B cell (primary cell): ENCODE measurements around the gene PRSS48. TPM values are rescaled to one million over a fixed set of nuclear protein-coding genes. Genes with fewer than 3 reads are reported as not detected.

ENCODE experiments used
- ATAC-seq: fragments of 200-7000 bp; cut with Tn5 transposase; one replicate; pipeline ENCODE4 v1.10.0; 2021; ENCODE audit warnings: low read depth, mild to moderate bottlenecking, moderate number of reproducible peaks, moderate library complexity
- CTCF ChIA-PET: fragments of 350-600 bp; sonication (Branson Sonifier 250); formaldehyde crosslinking; loops from one replicate; lab custom pipeline; 2021; ENCODE audit warnings: antibody characterized with exemption, inconsistent platforms; lab: Charles Lee
- POLR2A ChIA-PET: fragments of 350-600 bp; sonication (Branson Sonifier 250); formaldehyde crosslinking; loops from one replicate; lab custom pipeline; 2021; ENCODE audit warnings: antibody characterized with exemption; lab: Charles Lee
- DNase-seq: peaks from one replicate; pipeline ENCODE4 v3.0.0; 2013
- H2AFZ ChIP-seq: 2 replicates; pipeline ENCODE4 v1.6.1; 2012; ENCODE audit warnings: mild to moderate bottlenecking, low read depth, low read length; ENCODE audit not compliant: insufficient read depth, poor library complexity, severe bottlenecking
- H3K27ac ChIP-seq, 2 donors: 1 replicate in 1 of 2; 2 replicates in 1 of 2; pipeline ENCODE4 v1.5.1; 2012 to 2013; ENCODE audit warnings: low read length in 2 of 2, mild to moderate bottlenecking in 2 of 2, moderate library complexity in 1 of 2
- H3K27me3 ChIP-seq, 4 experiments: fragments of 200-600 bp in 1 of 4; sonication (generic) in 1 of 4; replicated peaks in 1 of 4; 1 replicate in 2 of 4; 2 replicates in 2 of 4; pipeline versions ENCODE4 v1.6.1 to v1.7.0; 2013 to 2016; ENCODE audit warnings: low read length in 3 of 4, mild to moderate bottlenecking in 2 of 4, mixed read lengths in 1 of 4, moderate library complexity in 1 of 4; ENCODE audit not compliant: insufficient read depth in 4 of 4, control insufficient read depth in 3 of 4; ENCODE audit errors: control extremely low read depth in 1 of 4
- H3K36me3 ChIP-seq, 2 experiments: replicated peaks in 1 of 2; 1 replicate in 1 of 2; 2 replicates in 1 of 2; pipeline versions ENCODE4 v1.6.1 to v1.7.1; 2013; ENCODE audit warnings: low read length in 1 of 2; ENCODE audit not compliant: insufficient read depth in 2 of 2, control insufficient read depth in 1 of 2; ENCODE audit errors: control extremely low read depth in 1 of 2, extremely low read depth in 1 of 2
- H3K4me1 ChIP-seq, 2 donors: fragments of 200-600 bp in 1 of 2; sonication (generic) in 1 of 2; 1 replicate in 1 of 2; 2 replicates in 1 of 2; pipeline versions ENCODE4 v1.5.1 to v1.6.1; 2013 to 2017; ENCODE audit warnings: low read length in 2 of 2; ENCODE audit not compliant: control insufficient read depth in 2 of 2, insufficient read depth in 2 of 2
- H3K4me2 ChIP-seq: replicated peaks from 2 replicates; pipeline ENCODE3; 2012; ENCODE audit warnings: mild to moderate bottlenecking, low read depth, low read length; ENCODE audit not compliant: poor library complexity, severe bottlenecking
- H3K4me3 ChIP-seq, 5 experiments: fragments of 200-600 bp in 1 of 5; sonication (generic) in 1 of 5; 1 replicate in 3 of 5; 2 replicates in 2 of 5; pipeline versions ENCODE4 v1.5.1 to v1.7.0; 2011 to 2016; ENCODE audit warnings: low read length in 4 of 5, mild to moderate bottlenecking in 4 of 5, low read depth in 2 of 5, control low read depth in 1 of 5, moderate library complexity in 1 of 5; ENCODE audit not compliant: insufficient read depth in 1 of 5; ENCODE audit errors: control extremely low read depth in 1 of 5, extremely low read depth in 1 of 5
- H3K79me2 ChIP-seq: fragments of 200-600 bp; sonication (generic); one replicate; pipeline ENCODE4 v1.6.0; 2016; ENCODE audit warnings: low read length; ENCODE audit not compliant: control insufficient read depth, insufficient read depth
- H3K9ac ChIP-seq: fragments of 200-600 bp; sonication (generic); 2 replicates; pipeline ENCODE4 v1.6.1; 2017; ENCODE audit warnings: mild to moderate bottlenecking, low read length, moderate library complexity
- H3K9me3 ChIP-seq, 3 donors: one replicate each; pipeline versions ENCODE4 v1.6.1 to v1.7.1; 2013; ENCODE audit warnings: low read length in 2 of 3; ENCODE audit not compliant: control insufficient read depth in 2 of 3, insufficient read depth in 1 of 3; ENCODE audit errors: control extremely low read depth in 1 of 3
- H4K20me1 ChIP-seq: 2 replicates; pipeline ENCODE4 v1.6.0; 2012; ENCODE audit warnings: mild to moderate bottlenecking, low read length; ENCODE audit not compliant: insufficient read depth, control insufficient read depth, poor library complexity, severe bottlenecking
- H3K27ac Mint-ChIP-seq: one replicate; pipeline ENCODE4 v1.8.0; 2021; ENCODE audit warnings: mixed read lengths
- H3K27me3 Mint-ChIP-seq: one replicate; pipeline ENCODE4 v1.8.0; 2021; ENCODE audit warnings: mixed read lengths
- H3K4me1 Mint-ChIP-seq: one replicate; pipeline ENCODE4 v1.8.0; 2021; ENCODE audit warnings: mixed read lengths
- H3K4me3 Mint-ChIP-seq: one replicate; pipeline ENCODE4 v1.8.0; 2021; ENCODE audit warnings: mixed read lengths
- H3K9me3 Mint-ChIP-seq: one replicate; pipeline ENCODE4 v1.8.0; 2022; ENCODE audit warnings: mixed read lengths; ENCODE audit not compliant: insufficient read depth
- EZH2 ChIP-seq: IDR thresholded peaks from 2 replicates; pipeline ENCODE4 v1.6.1; 2012; ENCODE audit warnings: borderline replicate concordance, low read depth, mild to moderate bottlenecking, moderate library complexity, low read length; ENCODE audit not compliant: insufficient read depth, poor library complexity, severe bottlenecking
- WGBS: methylation state at CpG from one replicate; pipeline ENCODE4 v1.1.5; 2013; ENCODE audit warnings: missing lambda C conversion rate; ENCODE audit not compliant: insufficient coverage; 5-methylcytosine and 5-hydroxymethylcytosine counted together
- intact Hi-C: fragments of 100-400 bp; cut with micrococcal nuclease; formaldehyde crosslinking; loops from one replicate; pipeline ENCODE4 v1.10.0; 2022
- polyA plus RNA-seq: library from polyadenylated mRNA; depleted of rRNA; stranded (reverse); fragments of >200 nt; gene quantifications from 2 replicates; pipeline ENCODE4 v1.2.3, GENCODE V29; 2012
- total RNA-seq, 2 donors: library from RNA; stranded (reverse); fragments of 120-200 nt in 1 of 2; gene quantifications; 1 replicate in 1 of 2; 2 replicates in 1 of 2; pipeline versions ENCODE4 v1.2.3 to v1.2.4, GENCODE V29; 2013 to 2022
- TF ChIP-seq, protein P1 (sequence below): fragments of 200-600 bp; IDR thresholded peaks from one replicate; pipeline ENCODE4 v1.8.0; 2022; ENCODE audit warnings: antibody characterized with exemption, mild to moderate bottlenecking

PRSS48 gene
- total and polyA plus RNA-seq, 2 donors (not counting 1 experiment from before 2014, with no cell fraction given) = not detected

DNA sequence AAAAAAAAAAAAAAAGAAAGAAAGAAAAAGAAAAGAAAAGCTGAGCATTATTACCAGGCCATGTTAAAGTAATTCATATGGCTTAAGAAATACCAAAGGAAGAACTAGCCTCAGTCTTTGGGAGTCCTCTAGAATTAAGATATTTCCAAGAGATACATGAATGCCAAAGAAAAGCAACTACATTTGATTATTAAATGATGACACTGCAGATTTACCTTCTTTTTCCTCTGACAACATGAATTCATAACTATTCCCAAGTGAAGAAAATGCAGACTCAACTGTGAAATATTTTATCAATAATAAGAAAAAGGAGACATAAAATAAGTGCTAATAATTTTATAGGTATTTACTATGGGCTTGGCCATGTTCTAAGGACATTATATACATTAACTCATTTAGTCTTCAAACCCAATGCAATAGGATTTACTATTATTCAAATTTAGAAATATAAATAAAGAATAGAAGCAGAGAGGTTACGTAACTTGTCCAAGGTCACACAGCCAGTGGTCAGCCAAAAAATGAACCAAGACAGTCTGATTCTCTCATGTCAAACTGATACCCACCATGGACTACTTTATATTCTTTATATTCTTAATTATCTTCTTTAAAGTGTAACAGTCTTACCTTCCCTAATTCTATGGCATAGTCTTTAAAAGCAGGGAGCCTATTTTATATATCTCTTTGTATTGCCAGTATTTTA lies 41.5 kb downstream of the PRSS48 start:
- CTCF ChIA-PET = no interaction called here
- no peaks in the 10 kb centered on the region for H3K4me1 ChIP-seq
- no peak overlapping the region for H3K9ac ChIP-seq
- no peaks in the 10 kb centered on the region for H3K9me3 ChIP-seq
- H3K27me3 Mint-ChIP-seq = peaks cover 40% of the 10 kb centered on the region
- peaks cover 0 to 10% (median 3%) of the 10 kb centered on the region in 4 experiments for H3K27me3 ChIP-seq
- H3K36me3 ChIP-seq = no peaks in the 10 kb centered on the region
- no peaks in the 10 kb centered on the region for H3K79me2 ChIP-seq
- H3K4me3 Mint-ChIP-seq = no peak overlapping the region
- DNase-seq (no peak), ATAC-seq (no peak)
- intact Hi-C loops = no loop called here
- no peak overlapping the region for H3K27ac Mint-ChIP-seq
- H3K4me2 ChIP-seq = no peak overlapping the region
- TF ChIP-seq, protein P1, sequence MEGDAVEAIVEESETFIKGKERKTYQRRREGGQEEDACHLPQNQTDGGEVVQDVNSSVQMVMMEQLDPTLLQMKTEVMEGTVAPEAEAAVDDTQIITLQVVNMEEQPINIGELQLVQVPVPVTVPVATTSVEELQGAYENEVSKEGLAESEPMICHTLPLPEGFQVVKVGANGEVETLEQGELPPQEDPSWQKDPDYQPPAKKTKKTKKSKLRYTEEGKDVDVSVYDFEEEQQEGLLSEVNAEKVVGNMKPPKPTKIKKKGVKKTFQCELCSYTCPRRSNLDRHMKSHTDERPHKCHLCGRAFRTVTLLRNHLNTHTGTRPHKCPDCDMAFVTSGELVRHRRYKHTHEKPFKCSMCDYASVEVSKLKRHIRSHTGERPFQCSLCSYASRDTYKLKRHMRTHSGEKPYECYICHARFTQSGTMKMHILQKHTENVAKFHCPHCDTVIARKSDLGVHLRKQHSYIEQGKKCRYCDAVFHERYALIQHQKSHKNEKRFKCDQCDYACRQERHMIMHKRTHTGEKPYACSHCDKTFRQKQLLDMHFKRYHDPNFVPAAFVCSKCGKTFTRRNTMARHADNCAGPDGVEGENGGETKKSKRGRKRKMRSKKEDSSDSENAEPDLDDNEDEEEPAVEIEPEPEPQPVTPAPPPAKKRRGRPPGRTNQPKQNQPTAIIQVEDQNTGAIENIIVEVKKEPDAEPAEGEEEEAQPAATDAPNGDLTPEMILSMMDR = no peak
- TF ChIP-seq EZH2 = no peak
- no peaks in the 10 kb centered on the region for H3K9me3 Mint-ChIP-seq
- H2AFZ ChIP-seq = no peak overlapping the region
- H3K4me3 ChIP-seq = no peak overlapping the region
- WGBS = no CpG with 5 or more reads among the region's 1 CpG
- POLR2A ChIA-PET = no interaction called here
- no peak overlapping the region for H3K27ac ChIP-seq
- no peaks in the 10 kb centered on the region for H4K20me1 ChIP-seq
- no peaks in the 10 kb centered on the region for H3K4me1 Mint-ChIP-seq

DNA sequence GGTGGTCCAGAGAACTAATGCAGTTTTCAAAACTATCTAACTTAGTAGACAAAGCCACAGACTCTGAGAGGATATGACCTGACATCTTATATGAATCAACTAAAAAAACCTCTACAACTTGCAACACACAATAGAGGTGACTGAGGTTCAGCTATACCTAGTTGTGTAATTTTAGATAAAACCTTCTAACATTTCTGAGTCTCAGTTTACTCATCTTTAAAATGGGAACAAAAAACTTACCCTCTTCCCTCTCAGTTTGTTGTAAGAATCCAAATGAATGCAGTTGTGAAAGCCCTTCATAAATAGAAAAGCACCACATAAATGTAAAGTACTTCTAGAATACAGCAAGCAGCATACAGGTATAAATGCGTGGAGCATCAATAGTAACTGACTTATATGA lies 42.5 kb downstream of the PRSS48 start:
- Histone ChIP-seq H2AFZ (no peak overlapping the region), H3K79me2 (no peaks in the 10 kb centered on the region), H3K4me1 (no peaks in the 10 kb centered on the region), H3K9ac (no peak overlapping the region), H3K36me3 (no peaks in the 10 kb centered on the region), H3K27ac (no peak overlapping the region), H3K9me3 (no peaks in the 10 kb centered on the region), H4K20me1 (no peaks in the 10 kb centered on the region), H3K27me3 (peaks cover 0 to 15% (median 8%) of the 10 kb centered on the region in 4 experiments), H3K4me2 (no peak overlapping the region), H3K4me3 (no peak overlapping the region)
- no CpG with 5 or more reads among the region's 1 CpG for WGBS
- POLR2A ChIA-PET = interaction anchor here (0.6 kb wide), 1 partner anchor 1021 kb away, joined by 4 read pairs; no protein-coding TSS in a partner anchor
- peaks cover 51% of the 10 kb centered on the region for H3K27me3 Mint-ChIP-seq
- TF ChIP-seq EZH2 = no peak
- TF ChIP-seq, protein P1 = no peak
- no peaks in the 10 kb centered on the region for H3K9me3 Mint-ChIP-seq
- no peak overlapping the region for H3K4me3 Mint-ChIP-seq
- DNase-seq (no peak), ATAC-seq (no peak)
- H3K4me1 Mint-ChIP-seq = peaks cover 6% of the 10 kb centered on the region
- intact Hi-C loops = no loop called here
- CTCF ChIA-PET = no interaction called here
- no peak overlapping the region for H3K27ac Mint-ChIP-seq
